ENCODE measurements around the gene GFOD1. TPM values are rescaled to one million over a fixed set of nuclear protein-coding genes. Genes with fewer than 3 reads are reported as not detected.

Gene GFOD1
- total RNA-seq, 1 donor from 2014 or later, result 16.3 TPM

DNA sequence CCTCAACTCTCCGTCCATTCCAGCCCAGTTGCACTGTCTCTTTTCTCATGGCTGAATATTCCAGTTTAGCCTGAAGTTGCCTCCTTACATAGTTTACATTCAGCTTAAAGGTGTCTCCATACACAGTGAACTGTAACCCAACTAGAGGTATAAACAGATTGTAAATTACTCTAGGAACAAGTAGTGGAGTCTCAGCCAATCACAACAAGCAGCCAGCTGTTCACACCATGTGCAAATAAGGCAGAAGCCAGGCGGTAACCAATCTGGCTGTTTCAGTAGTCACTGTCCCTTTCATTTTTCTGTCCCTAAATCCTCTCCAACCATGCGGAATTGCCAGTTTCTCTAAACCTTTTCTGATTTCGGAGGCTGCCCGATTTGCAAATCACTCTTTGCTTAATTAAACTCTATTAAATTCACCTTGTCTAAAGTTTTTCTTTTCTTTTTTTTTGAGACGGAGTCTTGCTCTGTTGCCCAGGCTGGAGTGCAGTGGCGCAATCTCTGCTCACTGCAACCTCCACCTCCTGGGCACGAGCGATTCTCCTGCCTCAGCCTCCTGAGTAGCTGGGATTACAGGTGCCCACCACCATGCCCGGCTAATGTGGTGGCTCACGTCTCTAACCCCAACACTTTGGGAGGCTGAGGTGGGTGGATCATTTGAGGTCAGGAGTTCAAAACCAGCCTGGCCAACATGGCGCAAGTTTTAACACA, 37.6 kb upstream of the GFOD1 start:
- Histone ChIP-seq H3K4me3 (ENCODE audit: low read depth, low read length) (no peak overlapping the region), H3K27me3 (ENCODE audit: control insufficient read depth, insufficient read depth, low read length) (no peaks in the 10 kb centered on the region), H3K36me3 (ENCODE audit: control insufficient read depth, insufficient read depth, low read length) (no peaks in the 10 kb centered on the region)
- FAIRE-seq (no peak), DNase-seq (ENCODE audit: low read depth) (no peak)
- TF ChIP-seq CTCF (IDR thresholded peaks at IDR 0.05; ENCODE audit: insufficient read depth, low read length, severe bottlenecking), result no peak

GRCh38 chr6:13523826-13524622, 36.6 kb upstream of the GFOD1 start:
- no peak overlapping the region for H3K4me3 ChIP-seq (ENCODE audit: low read depth, low read length)
- no peak for FAIRE-seq
- no peak for DNase-seq (ENCODE audit: low read depth)
- H3K36me3 ChIP-seq (ENCODE audit: control insufficient read depth, insufficient read depth, low read length), result no peaks in the 10 kb centered on the region
- no peaks in the 10 kb centered on the region for H3K27me3 ChIP-seq (ENCODE audit: control insufficient read depth, insufficient read depth, low read length)
- TF ChIP-seq CTCF (IDR thresholded peaks at IDR 0.05; ENCODE audit: insufficient read depth, low read length, severe bottlenecking), result no peak

DNA sequence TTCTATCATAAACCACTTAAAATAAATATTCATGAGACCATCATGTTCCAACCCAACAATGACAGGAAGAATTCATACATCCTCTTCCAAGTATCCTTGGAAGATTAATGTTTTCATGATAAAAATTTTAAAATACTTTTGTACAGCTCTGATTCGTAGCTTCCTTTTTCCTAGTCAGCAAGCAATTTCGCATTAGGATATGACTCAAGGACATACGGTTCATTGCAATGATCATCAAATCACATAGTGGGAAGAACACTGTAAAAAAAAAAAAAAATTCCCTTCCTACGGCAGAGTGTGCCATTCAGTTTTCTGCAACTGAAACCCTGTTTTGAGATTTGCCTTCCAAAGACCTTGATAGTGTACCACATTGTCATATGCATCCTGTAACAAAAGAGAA, 35.3 kb upstream of the GFOD1 start:
- Histone ChIP-seq H3K27me3 (ENCODE audit: control insufficient read depth, insufficient read depth, low read length) (no peaks in the 10 kb centered on the region), H3K4me3 (ENCODE audit: low read depth, low read length) (no peak overlapping the region), H3K36me3 (ENCODE audit: control insufficient read depth, insufficient read depth, low read length) (no peaks in the 10 kb centered on the region)
- no peak for FAIRE-seq
- DNase-seq (ENCODE audit: low read depth), result peak; percentile 68
- TF ChIP-seq CTCF (IDR thresholded peaks at IDR 0.05; ENCODE audit: insufficient read depth, low read length, severe bottlenecking), result no peak

GRCh38 chr6:13519839-13520238, 32.4 kb upstream of the GFOD1 start:
- no peak for TF ChIP-seq CTCF (IDR thresholded peaks at IDR 0.05; ENCODE audit: insufficient read depth, low read length, severe bottlenecking)
- no peaks in the 10 kb centered on the region for H3K27me3 ChIP-seq (ENCODE audit: control insufficient read depth, insufficient read depth, low read length)
- DNase-seq (ENCODE audit: low read depth) (no peak), FAIRE-seq (no peak)
- no peaks in the 10 kb centered on the region for H3K36me3 ChIP-seq (ENCODE audit: control insufficient read depth, insufficient read depth, low read length)
- no peak overlapping the region for H3K4me3 ChIP-seq (ENCODE audit: low read depth, low read length)

- DNase-seq (ENCODE audit: low read depth), result peak; percentile 48
- FAIRE-seq, result no peak
Measured at GRCh38 chr6:13517116-13517515, 29.7 kb upstream of the GFOD1 start.

More at GRCh38 chr6:13517116-13517515, 29.7 kb upstream of the GFOD1 start:
- no peak for TF ChIP-seq CTCF (IDR thresholded peaks at IDR 0.05; ENCODE audit: insufficient read depth, low read length, severe bottlenecking)
- Histone ChIP-seq H3K4me3 (ENCODE audit: low read depth, low read length) (no peak overlapping the region), H3K36me3 (ENCODE audit: control insufficient read depth, insufficient read depth, low read length) (no peaks in the 10 kb centered on the region), H3K27me3 (ENCODE audit: control insufficient read depth, insufficient read depth, low read length) (no peaks in the 10 kb centered on the region)
